ENCODE results near the gene NFATC1. TPM values are rescaled to one million over a fixed set of nuclear protein-coding genes. Genes with fewer than 3 reads are reported as not detected.
A peak's percentile ranks its signal among the peaks of the same experiment; 100 is the strongest.

Gene NFATC1
- total RNA-seq, 1 donor from 2014 or later = 8.1 TPM

- Mint-ChIP-seq H3K27ac (ENCODE audit: unreplicated experiment) (no peak overlapping the region), H3K36me3 (ENCODE audit: unreplicated experiment) (no peaks in the 10 kb centered on the region), H3K9me3 (ENCODE audit: unreplicated experiment) (no peaks in the 10 kb centered on the region), H3K4me3 (ENCODE audit: unreplicated experiment) (no peak overlapping the region), H3K4me1 (ENCODE audit: unreplicated experiment) (no peaks in the 10 kb centered on the region), H3K27me3 (ENCODE audit: unreplicated experiment) (no peaks in the 10 kb centered on the region)
- DNase-seq (ENCODE audit: extremely low spot score, unreplicated experiment) = peak; percentile 82
- TF ChIP-seq CTCF (IDR thresholded peaks at IDR 0.05) = no peak
Observed at GRCh38 chr18:79548621-79548985, 152.9 kb downstream of the NFATC1 start.

- Mint-ChIP-seq H3K27me3 (ENCODE audit: unreplicated experiment) (peaks cover 2% of the 10 kb centered on the region), H3K27ac (ENCODE audit: unreplicated experiment) (no peak overlapping the region), H3K4me1 (ENCODE audit: unreplicated experiment) (no peaks in the 10 kb centered on the region), H3K36me3 (ENCODE audit: unreplicated experiment) (no peaks in the 10 kb centered on the region), H3K4me3 (ENCODE audit: unreplicated experiment) (no peak overlapping the region), H3K9me3 (ENCODE audit: unreplicated experiment) (no peaks in the 10 kb centered on the region)
- TF ChIP-seq CTCF (IDR thresholded peaks at IDR 0.05) = no peak
- DNase-seq (ENCODE audit: extremely low spot score, unreplicated experiment) = peak; percentile 83
Observed at GRCh38 chr18:79548986-79549637, 153.4 kb downstream of the NFATC1 start.

GRCh38 chr18:79549638-79550000 is 153.9 kb downstream of the NFATC1 start:
- DNase-seq (ENCODE audit: extremely low spot score, unreplicated experiment) = no peak
- H3K27me3 Mint-ChIP-seq (ENCODE audit: unreplicated experiment) = peaks cover 7% of the 10 kb centered on the region
- no peaks in the 10 kb centered on the region for H3K4me1 Mint-ChIP-seq (ENCODE audit: unreplicated experiment)
- no peaks in the 10 kb centered on the region for H3K9me3 Mint-ChIP-seq (ENCODE audit: unreplicated experiment)
- no peak for TF ChIP-seq CTCF (IDR thresholded peaks at IDR 0.05)
- no peak overlapping the region for H3K27ac Mint-ChIP-seq (ENCODE audit: unreplicated experiment)
- H3K36me3 Mint-ChIP-seq (ENCODE audit: unreplicated experiment) = no peaks in the 10 kb centered on the region
- H3K4me3 Mint-ChIP-seq (ENCODE audit: unreplicated experiment) = no peak overlapping the region

GRCh38 chr18:79552140-79552631 is 156.5 kb downstream of the NFATC1 start:
- no peak for TF ChIP-seq CTCF (IDR thresholded peaks at IDR 0.05)
- DNase-seq (ENCODE audit: extremely low spot score, unreplicated experiment) = peak; percentile 78

GRCh38 chr18:79552696-79553095 is 157.0 kb downstream of the NFATC1 start:
- no peak overlapping the region for H3K4me3 Mint-ChIP-seq (ENCODE audit: unreplicated experiment)
- no peaks in the 10 kb centered on the region for H3K4me1 Mint-ChIP-seq (ENCODE audit: unreplicated experiment)
- H3K27me3 Mint-ChIP-seq (ENCODE audit: unreplicated experiment) = peaks cover 11% of the 10 kb centered on the region
- H3K36me3 Mint-ChIP-seq (ENCODE audit: unreplicated experiment) = no peaks in the 10 kb centered on the region
- no peak for TF ChIP-seq CTCF (IDR thresholded peaks at IDR 0.05)
- no peak overlapping the region for H3K27ac Mint-ChIP-seq (ENCODE audit: unreplicated experiment)
- H3K9me3 Mint-ChIP-seq (ENCODE audit: unreplicated experiment) = no peaks in the 10 kb centered on the region
- DNase-seq (ENCODE audit: extremely low spot score, unreplicated experiment) = peak; percentile 78

More at GRCh38 chr18:79552140-79552631, 156.5 kb downstream of the NFATC1 start:
- no peaks in the 10 kb centered on the region for H3K9me3 Mint-ChIP-seq (ENCODE audit: unreplicated experiment)
- H3K36me3 Mint-ChIP-seq (ENCODE audit: unreplicated experiment) = no peaks in the 10 kb centered on the region
- H3K27ac Mint-ChIP-seq (ENCODE audit: unreplicated experiment) = no peak overlapping the region
- no peak overlapping the region for H3K4me3 Mint-ChIP-seq (ENCODE audit: unreplicated experiment)
- peaks cover 11% of the 10 kb centered on the region for H3K27me3 Mint-ChIP-seq (ENCODE audit: unreplicated experiment)
- no peaks in the 10 kb centered on the region for H3K4me1 Mint-ChIP-seq (ENCODE audit: unreplicated experiment)

Data from osteocyte (in vitro differentiated cells).